HL-60 (cell line): ENCODE data around the gene RAET1L.

Experiments
- CTCF ChIP-seq: IDR thresholded peaks from one replicate; pipeline ENCODE4 v1.5.1; 2011; ENCODE audit warnings: low read length, control low read depth, inconsistent platforms; ENCODE audit not compliant: insufficient read depth
- GABPA ChIP-seq: IDR thresholded peaks from 2 replicates; pipeline ENCODE4 v1.6.1; 2012; ENCODE audit warnings: low read depth

DNA sequence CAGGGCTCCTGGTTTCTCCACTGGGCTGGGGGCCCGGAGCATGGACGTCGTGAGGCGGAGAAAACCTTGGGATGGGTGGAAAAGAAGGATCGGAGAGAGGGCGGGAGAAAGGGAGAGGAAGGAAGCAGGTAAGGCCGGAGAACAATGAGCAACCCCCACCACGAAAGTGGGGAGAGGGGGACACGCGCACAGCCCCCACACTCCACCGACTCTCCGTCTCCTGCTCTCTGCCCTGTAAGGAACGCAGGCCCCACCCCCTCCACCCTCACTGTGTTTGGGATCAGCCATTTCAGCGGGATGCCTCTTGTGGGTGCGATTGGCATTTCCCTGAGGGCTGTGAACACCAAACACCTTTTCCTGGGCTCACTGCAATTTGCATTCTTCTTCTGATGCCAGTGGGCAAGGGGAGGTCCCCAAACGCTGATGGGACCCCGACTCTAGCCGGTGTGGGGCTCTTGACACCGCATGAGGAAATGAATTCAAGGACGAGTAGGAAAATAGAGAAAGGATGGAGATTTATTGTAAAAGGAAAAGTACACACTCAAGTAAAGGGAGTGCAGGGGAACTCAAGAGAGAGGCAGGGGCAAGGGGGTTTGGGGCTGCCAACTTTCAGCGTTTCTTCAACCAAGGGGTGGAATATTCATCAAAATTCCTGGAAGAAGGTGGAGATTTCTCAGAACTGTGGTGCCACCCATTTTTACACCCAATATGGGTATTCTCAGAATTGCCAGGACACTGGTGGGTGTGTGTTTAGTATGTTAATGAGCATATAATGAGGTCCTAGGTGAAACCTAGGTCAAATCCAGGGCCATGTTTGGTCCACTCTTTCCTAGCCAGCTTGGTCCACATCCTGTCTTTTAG is 13.1 kb upstream of the RAET1L start:
- TF ChIP-seq CTCF (no peak), GABPA (no peak)
